ENCODE data around the gene MAD1L1.
A peak's percentile ranks its signal among the peaks of the same experiment; 100 is the strongest.

The MAD1L1 gene

DNA sequence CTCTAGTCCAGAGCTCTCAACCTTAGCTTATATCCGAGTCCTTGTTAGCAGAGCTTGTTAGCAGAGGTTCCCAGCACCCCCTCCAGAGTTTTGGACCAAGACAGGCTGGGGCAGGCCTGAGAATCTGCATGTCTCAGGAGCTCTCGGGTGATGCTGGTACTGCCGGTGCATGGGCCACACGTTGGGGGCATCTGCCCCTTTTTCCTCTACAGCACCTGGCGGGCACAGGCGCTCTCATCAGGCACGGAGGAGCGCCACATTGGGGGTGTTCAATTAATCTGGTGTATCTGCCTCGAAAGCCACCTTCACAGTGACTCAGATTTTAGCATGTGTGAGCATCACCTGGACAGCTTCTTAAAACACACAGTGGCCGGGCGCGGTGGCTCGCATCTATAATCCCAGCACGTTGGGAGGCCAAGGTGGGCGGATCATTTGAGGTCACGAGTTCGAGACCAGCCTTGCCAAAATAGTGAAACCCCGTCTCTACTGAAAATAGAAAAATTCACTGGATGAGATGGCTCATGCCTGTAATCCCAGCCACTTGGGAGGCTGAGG lies 445.0 kb downstream of the MAD1L1 start:
- DNase-seq (ENCODE audit: low spot score), result no peak

DNA sequence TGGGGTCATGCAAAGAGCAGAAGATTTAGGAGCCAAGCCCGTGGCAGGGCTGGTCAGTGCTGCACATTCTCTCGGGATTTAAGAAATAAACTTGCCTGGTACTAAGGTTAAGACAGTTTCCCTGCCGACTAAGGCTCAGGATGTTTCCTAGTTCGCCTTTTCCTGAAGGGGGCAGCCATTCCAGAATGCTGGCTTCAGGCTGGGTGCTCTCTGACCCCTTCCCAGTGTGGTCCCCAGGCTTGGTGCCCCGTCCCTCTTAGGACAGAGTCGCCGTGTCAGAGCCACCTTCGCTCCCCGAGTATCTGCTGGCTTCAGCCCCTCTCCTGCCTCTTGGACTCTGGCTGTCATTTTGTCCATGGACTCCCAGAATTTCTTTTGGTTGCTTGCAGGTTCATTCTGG lies 445.5 kb downstream of the MAD1L1 start:
- DNase-seq (ENCODE audit: low spot score), result no peak

DNA sequence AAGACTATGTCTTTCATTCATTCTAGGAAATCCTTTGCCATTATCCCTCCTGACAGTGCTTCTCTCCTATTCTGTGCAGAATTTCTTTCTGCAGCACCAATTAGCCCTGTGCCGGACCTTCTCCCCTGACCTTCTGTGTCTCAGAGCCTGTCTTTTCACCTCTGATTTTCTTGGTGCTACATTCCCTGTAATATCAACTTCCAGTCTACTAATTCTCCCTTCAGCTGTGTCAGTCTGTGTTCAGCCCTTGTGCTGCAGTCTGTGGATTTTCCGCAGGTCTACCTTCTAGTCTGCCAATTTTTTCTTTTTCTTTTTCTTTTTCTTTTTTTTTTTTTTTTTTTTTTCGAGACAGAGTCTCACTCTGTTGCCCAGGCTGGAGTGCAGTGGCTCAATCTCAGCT lies 446.9 kb downstream of the MAD1L1 start:
- DNase-seq (ENCODE audit: low spot score), result no peak

DNA sequence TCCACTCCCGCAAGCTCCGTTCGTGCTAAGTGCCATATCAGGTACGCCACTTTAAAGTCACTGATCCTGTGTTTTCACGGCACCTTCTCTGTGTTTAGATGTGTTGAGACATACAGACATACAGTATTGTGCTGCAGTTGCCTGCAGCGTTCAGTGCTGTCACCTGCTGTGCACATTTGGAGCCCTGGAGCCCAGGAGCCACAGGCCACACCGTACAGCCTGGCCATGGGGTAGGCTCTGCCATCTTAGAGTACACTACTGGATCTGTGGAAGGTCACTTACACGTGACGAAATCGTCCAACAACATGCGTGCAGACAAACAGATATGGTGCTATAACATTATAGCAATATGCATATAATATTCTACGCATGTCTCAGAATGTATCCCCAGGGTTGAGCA lies 451.4 kb downstream of the MAD1L1 start:
- no peak for DNase-seq (ENCODE audit: low spot score)

DNA sequence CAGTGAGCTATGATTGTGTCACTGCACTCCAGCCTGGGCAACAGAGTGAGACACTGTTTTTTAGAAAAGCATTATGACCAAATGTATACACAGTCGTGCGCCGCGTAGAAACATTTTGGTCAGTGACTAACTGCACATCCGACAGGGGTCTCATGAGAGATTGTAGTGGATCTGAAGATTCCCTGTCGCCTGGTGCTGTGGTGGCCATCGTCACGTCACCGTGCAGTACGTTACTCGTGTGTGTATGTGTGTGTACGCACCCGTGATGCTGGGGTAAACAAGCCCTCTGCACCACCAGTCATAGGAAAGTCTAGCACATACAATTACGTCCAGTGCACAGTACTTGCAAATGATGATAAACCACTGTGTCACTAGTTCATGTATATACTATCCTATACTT lies 453.3 kb downstream of the MAD1L1 start:
- no peak for DNase-seq (ENCODE audit: low spot score)

DNA sequence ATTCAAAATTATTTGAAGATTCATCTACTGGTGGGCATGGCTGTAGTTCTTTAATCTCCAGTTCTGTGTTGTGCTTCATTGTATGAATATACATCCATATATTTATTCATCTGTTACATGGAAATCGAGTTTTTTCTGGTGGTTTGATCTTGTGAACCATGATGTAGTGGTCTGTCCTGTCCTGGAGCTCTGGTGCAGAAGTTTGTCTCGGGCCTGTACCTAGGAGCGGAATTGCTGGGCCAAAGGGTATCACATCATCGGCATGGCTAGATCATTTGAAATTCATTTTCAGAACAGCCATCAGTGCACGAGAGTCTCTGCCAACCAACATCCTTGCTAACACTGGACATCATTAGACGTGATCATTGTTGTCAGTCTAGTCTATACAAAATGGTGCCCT lies 455.6 kb downstream of the MAD1L1 start:
- DNase-seq (ENCODE audit: low spot score), result no peak

DNA sequence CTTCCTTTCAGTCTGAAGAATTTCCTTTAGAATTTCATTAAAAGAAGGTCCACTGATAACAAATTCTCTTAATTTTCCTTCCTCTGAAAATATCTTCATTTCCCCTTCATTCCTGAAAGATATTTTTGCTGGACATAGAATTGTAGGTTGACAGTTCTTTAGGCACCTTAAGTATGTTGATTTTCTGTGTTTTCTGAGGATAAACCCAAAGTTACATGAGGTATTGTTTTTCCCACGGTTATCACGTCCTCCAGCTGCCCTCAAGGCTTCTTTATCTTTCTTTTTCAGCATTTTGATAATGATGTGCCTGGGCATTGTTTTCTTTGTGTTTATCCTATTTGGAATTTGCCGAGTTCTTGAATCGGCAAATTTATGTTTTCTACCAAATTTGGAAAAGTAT lies 457.4 kb downstream of the MAD1L1 start:
- no peak for DNase-seq (ENCODE audit: low spot score)

DNA sequence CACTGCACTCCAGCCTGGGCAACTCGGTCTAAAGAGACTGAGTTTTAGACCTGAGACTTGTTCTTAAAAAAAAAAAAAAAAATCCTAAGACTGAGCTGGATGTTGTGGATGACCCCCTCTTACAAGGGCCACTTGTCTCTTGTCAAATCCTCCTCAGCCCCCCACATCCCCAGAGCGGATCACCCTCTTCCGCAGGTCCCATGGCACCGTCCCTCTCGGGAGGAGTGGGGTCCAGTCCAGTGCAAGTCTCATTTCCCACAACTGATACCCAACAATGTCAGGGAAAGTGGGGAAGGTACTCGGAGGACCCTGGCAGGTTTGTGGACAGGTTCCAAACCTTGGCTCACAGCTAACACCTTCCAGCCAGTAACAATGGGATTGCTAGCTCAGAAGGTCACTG lies 462.4 kb downstream of the MAD1L1 start:
- DNase-seq (ENCODE audit: low spot score), result no peak

DNA sequence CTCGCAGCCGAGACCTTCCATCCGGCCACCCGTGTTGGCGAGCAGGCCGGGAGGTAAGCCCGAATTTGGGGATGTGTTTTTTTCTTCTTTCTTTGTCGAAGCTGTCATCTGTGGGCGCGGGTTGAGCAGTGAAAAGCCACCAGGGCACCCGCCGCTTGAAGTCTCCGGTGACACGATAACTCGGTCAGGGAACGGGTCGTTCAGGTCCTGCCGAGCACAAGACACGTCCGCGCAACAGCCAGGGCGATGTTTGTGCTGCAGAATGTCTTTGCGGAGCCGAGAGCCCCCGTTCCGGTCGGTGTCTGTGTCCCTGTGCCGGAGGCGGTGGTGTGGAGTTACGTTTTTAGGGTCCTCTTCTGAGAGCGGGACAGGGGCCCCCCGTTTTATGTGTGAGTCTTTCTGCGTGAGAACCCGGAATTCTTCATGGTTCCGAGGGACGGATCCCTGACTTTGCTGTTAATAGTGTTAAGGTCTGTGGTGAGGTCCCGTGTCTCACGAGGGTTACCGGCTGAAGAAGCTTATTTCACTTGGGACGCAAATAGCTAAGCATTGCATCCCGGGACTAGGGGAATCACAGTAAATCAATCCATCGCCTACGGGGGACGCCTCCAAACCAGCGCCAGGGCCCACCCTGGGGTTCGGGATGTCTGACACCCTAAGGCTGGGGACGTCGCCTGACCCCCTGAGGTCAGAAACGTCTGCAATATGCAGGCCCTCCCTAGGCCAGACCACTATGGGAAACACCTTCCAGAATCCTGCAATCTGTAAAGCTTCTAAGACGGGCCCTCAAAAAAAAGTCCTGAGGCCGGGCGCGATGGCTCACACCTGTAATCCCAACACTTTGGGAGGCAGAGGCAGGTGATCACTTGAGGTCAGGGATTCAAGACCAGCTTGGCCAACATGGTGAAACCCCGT lies 463.2 kb downstream of the MAD1L1 start:
- DNase-seq (ENCODE audit: low spot score), result no peak

DNA sequence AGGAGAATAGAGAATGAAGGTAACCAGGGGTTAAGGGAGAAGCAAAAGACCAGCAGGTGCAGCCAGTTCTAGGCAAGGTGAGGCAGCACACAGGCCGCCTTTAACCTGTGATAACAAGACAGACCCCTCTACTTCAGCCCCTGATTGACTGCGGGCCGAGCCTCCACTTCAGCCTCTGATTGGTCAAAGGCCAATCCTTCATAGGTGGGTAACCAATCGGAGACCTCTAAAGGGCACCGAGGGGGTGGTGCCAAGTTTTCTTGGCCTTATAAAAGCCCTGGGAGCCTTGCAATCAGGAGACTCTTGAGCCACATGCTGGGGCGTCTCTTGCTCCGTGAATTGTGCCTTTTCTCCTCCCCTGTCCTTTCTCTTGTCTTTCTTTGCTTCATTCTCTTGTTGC lies 463.9 kb downstream of the MAD1L1 start:
- DNase-seq (ENCODE audit: low spot score), result peak; percentile 53

DNA sequence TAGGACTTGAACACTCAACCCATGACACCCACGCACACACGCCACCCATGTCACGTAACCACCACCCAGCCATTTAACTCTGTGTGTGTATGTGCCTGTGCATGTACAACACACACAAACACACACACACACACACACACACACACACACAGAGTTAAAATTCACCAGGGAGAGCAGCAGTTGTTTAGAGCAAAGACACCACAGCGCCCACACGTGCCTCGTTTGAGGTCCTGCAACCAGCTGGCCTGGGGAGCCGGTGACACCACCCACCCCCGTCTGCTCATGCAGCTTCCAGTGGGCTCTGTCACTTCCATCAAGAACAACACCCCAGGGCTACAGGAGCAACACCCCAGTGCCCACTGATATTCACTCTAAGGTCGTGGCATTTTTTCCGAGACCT lies 465.2 kb downstream of the MAD1L1 start:
- peak; percentile 71 for DNase-seq (ENCODE audit: low spot score)

All from iPS-NIHi11 (cell line).